Lung microvascular endothelial cell (primary cell): ENCODE results near the gene RABGAP1L. TPM values are rescaled to one million over a fixed set of nuclear protein-coding genes. Genes with fewer than 3 reads are reported as not detected.
A peak's percentile ranks its signal among the peaks of the same experiment; 100 is the strongest.
"Not testable (repeated sequence)": the region's sequence is repeated elsewhere in the genome, so short reads cannot be mapped to it uniquely, and the experiment has no call there.

Source experiments
- DNase-seq, 2 donors: peaks; one replicate each; pipeline versions ENCODE4 v3.0.0 to v3.0.0-alpha.2; 2010; ENCODE audit warnings: low read depth in 2 of 2
- total RNA-seq: library from RNA; depleted of rRNA; stranded (reverse); fragments of >200 nt; gene quantifications from 2 replicates; pipeline ENCODE4 v1.2.1, GENCODE V29; 2014

The RABGAP1L gene
- total RNA-seq, 1 donor from 2014 or later = 27.0 TPM

DNA sequence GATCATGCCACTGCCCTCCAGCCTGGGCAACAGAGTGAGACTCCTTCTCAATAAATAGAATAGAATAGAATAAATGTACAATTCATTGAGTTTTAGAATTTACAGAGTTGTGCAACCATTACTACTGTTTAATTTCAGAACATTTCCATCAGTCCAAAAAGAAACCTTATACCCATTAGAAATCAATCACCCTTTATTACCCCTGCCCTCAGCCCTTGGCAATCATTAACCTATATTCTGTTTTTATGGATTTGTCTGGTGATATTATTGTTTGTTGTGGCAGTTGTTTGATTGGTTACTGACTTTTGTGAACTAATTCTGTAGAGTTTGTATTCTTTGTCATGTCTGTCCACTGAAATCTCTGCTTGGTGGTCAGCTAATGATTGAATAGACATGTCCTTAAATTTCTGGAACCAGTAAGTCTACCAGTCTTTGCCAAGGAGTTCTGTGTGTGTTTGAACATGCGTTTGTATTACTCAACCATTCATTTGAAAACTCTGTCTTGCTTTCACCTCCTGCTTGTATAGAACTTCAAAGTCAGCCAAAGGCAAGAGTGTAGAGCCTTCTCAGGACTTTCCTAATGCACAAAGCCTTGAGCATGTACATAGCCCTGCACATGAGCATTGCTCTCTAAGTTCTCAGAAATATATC lies 497.2 kb downstream of the RABGAP1L start:
- no peak for DNase-seq

DNA sequence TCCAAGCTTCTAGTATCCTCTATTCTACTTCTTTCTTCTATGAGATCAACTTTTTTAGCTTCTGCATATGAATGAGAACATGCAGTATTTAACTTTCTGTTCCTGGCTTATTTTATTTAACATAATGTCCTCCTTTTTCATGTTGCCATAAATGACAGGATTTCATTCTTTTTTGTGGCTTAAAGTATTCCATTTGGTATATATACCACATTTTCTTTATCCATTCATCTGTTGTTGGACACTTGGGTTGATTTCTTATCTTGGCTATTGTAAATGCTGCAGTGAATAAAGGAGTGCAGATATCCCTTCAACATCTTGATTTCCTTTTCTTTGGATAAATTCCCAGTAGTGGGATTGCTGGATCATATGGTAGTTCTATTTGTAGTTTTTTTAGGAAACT lies 498.1 kb downstream of the RABGAP1L start:
- DNase-seq = no peak

DNA sequence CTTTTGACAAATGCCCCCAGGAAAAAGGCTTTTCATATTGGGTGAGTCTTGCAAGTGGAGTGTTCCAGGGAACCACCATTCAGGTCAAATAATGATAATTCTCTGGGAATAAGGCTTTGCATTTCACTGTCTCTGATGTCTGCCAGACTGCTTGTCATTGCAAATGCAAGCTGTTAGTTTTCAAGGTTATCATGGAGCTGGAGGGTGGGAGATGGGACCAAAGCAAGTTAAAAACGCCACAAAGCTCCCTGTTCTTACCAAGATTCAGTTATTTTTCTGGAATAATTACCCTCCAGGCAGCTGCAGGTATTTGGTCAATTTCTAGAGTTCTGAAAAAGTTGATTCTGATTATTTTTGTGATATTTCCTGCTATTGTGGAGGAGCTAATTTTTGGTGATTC lies 498.6 kb downstream of the RABGAP1L start:
- DNase-seq = no peak

GRCh38 chr1:174659823-174660222 lies 500.5 kb downstream of the RABGAP1L start:
- peak; percentile 33 to 65 for DNase-seq

- no peak for DNase-seq
Observed at GRCh38 chr1:174660476-174660875, 501.2 kb downstream of the RABGAP1L start.

GRCh38 chr1:174663358-174663757 lies 504.0 kb downstream of the RABGAP1L start:
- DNase-seq = no peak

GRCh38 chr1:174666248-174666647 lies 506.9 kb downstream of the RABGAP1L start:
- DNase-seq = no peak

DNA sequence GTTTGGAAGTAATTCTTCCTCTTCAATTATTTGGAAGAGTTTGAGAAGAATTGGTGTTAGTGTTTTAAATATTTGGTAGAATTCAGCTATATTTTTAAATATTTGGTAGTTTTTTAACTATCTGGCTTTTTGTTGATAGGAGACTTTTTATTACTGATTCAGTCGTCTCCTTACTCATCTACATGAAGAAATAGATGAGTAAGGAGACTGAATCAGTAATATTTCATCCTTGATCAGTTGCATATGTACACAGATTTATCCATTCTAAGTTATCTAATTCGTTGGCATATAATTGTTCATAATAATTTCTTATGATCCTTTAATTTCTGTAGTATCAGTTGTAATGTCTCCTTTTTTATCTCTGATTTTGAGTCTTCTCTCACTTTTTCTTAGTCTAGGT lies 512.5 kb downstream of the RABGAP1L start:
- no peak for DNase-seq

GRCh38 chr1:174676856-174677255 lies 517.5 kb downstream of the RABGAP1L start:
- DNase-seq = no peak

DNA sequence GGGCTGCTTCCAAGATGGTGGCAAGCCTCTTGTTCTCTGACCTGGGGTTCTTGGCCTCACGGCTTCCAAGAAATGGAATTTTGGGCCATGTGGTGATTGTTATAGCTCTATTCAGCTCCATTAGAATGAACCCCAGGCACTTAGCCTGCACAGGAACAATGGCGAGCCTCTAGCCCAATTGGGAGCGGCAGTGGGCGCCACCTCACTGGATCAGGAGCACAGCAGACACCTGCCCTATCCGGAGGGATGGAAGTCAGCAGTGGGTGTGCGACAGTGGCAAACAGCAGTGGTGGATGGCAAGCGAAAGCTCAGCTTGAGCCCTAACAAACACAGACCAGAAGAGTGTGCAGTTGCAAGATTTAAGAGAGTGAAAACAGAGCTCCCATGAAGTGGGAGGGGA lies 519.3 kb downstream of the RABGAP1L start:
- DNase-seq = no peak

DNA sequence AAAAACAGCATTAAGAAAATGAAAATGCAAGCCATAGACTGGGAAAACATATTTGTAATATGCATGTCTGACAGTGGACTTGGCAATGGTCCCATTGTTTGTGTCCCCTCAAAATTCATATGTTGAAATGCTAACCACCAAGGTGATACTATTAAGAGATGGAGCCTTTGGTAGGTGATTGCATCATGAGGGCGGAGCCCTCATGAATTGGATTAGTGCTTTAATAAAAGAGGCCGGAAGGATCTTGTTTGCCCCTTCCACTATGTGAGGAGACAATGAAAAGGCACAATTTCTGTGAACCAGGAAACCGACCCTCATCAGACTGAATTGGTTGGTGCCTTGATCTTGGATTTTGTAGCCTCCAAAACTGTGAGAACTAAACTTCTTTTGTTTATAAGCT lies 520.8 kb downstream of the RABGAP1L start:
- DNase-seq = no peak

- DNase-seq = peak in 1 of 2 donors; percentile 35
Observed at GRCh38 chr1:174682419-174683008, 523.2 kb downstream of the RABGAP1L start.

DNA sequence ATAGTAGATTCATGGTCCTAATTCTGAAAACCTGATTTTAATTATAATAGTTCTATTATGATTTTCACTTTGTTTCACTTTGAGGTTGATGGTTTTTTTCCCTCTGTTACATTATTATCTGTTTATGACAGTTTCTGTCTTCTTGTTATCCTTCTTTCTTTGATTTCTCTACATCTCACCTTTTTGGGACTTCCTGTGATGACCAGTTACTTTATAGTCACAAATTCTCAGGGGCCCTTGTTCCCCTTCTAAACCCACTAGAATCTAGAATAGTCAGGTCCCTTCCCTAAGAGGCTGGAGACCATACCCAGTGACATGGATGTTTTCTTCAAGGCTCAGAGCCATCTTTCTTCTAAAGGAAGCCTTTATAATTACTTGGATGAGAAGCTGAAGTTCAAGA lies 526.9 kb downstream of the RABGAP1L start:
- DNase-seq = no peak

DNA sequence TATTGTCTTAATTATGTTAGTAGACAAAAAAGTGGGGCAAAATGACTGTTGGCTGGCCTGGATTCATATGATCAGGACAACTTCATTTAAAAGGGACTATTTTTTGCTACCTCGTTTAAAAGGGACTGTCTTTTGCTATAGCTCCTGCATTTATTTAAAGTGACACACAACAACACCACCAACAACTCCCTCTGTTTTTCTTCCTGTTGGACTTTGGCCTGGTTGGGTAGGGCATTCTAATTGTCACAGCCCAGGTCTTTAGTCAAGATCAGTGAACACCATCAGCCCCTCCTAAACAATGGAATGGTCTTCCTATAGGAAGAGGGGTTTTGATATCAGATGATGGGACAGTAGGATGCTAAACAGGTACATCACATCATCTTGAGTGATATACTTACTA lies 530.2 kb downstream of the RABGAP1L start:
- no peak for DNase-seq

GRCh38 chr1:174690266-174690665 lies 530.9 kb downstream of the RABGAP1L start:
- no peak for DNase-seq

DNA sequence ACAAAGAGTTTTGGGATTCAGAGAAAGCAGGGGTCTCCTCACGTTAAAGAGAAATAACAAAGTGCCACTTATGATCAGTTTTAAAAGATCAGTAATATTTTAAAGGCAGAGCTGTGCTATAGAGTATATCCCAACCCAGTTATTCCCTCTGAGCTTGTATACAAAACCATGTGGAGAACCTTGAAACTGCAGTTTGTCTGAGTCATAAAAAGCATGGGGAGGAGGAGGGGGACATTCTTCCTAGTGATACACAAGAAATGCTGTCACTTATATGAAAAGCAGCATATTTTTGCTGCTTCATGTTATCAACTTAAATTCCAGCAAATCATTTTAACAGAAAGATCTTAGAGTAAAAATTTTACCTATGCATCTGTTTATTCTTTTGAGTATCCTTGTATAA lies 533.0 kb downstream of the RABGAP1L start:
- DNase-seq = peak in 1 of 2 donors; percentile 30

DNA sequence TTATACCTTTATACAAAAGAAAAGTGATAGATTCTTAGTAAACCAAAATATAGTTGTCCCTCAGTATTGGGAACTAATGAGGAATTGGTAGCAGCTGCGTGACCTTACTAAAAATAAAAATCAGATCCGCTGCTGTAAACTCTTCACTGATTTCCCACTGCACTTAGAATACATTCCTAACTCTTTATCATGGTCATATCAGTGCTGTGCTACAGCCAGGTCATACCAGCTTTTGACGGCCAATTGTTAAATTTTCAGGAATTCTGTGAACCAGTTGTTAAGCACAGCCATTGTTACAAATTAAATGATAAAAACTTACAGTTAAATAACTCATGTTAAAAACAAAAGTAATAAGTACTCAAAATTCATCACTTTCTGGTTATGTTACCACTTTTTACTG lies 533.8 kb downstream of the RABGAP1L start:
- DNase-seq = no peak

GRCh38 chr1:174693539-174693938 lies 534.2 kb downstream of the RABGAP1L start:
- not testable (repeated sequence) for DNase-seq

DNA sequence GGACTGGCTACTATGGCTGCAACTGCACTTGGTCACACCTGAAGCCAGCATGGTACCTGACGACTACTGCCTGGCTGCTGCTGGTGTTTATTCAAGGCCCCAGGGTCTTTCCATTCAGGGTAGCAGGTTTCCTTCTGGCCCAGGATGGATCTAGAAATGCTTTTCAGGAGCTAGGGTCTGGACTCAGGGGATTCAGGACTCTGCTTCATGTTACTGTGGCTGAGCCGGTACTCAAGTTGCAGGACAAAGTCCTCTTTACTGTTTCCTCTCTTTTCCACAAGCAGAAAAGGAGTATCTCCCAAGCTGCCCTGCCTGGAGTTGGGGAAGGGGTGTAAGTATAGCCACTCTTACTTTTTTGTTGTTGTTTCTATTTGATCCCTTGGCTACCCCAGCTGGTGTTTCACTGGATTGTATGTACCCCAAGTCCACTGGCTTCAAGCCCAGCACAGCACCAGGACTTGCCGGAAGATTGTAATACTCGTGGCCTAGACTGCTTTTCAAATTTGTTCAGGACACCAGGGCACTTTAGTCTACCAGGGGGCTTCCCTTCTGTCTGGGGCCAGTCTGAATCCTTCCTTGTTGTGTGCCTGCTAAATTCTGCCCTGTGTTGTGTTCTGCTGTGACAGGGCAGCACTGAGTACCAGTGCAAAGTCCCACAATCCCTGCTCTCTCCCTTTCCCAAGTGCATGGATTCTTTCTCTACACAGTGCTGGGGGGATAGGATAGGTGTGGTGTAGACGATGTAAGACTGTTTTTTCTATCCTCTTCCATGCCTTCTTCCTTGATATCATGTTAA lies 536.9 kb downstream of the RABGAP1L start:
- DNase-seq = no peak

DNA sequence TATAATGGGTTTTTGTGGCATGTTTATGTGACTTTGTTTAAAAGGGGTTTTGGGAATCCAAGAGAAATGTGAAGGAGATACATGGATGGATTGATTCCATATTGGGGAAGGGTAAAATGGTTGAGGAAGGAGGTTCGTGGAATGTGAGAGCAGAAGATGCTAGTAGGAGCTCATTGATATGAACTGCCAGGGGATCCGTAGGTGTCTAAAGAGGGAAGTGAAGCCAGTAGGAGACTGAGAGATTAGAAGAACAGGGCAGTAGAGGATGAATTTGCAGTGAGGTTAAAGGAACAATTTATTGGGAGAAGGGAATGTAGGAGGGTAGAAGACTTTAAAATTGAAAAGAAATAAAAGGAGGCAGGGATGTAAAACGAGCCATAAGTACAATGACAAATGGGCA lies 541.0 kb downstream of the RABGAP1L start:
- no peak for DNase-seq

- no peak for DNase-seq
Observed at GRCh38 chr1:174700775-174701174, 541.5 kb downstream of the RABGAP1L start.

GRCh38 chr1:174701565-174701964 lies 542.2 kb downstream of the RABGAP1L start:
- DNase-seq = no peak

GRCh38 chr1:174702011-174702410 lies 542.7 kb downstream of the RABGAP1L start:
- DNase-seq = no peak
